Thoracic aorta (tissue), 2 donors: ENCODE data around the gene STK39. TPM values are rescaled to one million over a fixed set of nuclear protein-coding genes. Genes with fewer than 3 reads are reported as not detected.

Experiments used
- ATAC-seq: fragments of 150-250 bp; one replicate; pipeline ENCODE4 v1.8.0; 2017; ENCODE audit warnings: low read depth; ENCODE audit not compliant: insufficient number of reproducible peaks, low FRiP score
- DNase-seq: peaks from one replicate; pipeline ENCODE4 v3.0.0-alpha.2; 2020; ENCODE audit warnings: low spot score
- H3K27ac ChIP-seq, 2 donors: fragments of 200-600 bp; sonication (generic); 1 replicate in 1 of 2; 2 replicates in 1 of 2; pipeline ENCODE4 v1.5.1; 2016; ENCODE audit warnings: mild to moderate bottlenecking in 2 of 2, moderate library complexity in 2 of 2
- H3K27me3 ChIP-seq: fragments of 200-600 bp; sonication (generic); replicated peaks from 2 replicates; pipeline ENCODE4 v1.6.0; 2016; ENCODE audit warnings: mild to moderate bottlenecking; ENCODE audit not compliant: insufficient read depth
- H3K36me3 ChIP-seq: fragments of 200-600 bp; sonication (generic); one replicate; pipeline ENCODE4 v1.5.1; 2016
- H3K4me1 ChIP-seq, 2 donors: fragments of 200-600 bp; sonication (generic); 1 replicate in 1 of 2; 2 replicates in 1 of 2; pipeline versions ENCODE4 v1.5.1 to v1.6.0; 2016; ENCODE audit warnings: low read depth in 2 of 2, mild to moderate bottlenecking in 1 of 2; ENCODE audit not compliant: control insufficient read depth in 1 of 2
- H3K4me3 ChIP-seq: fragments of 200-600 bp; sonication (generic); 2 replicates; pipeline ENCODE4 v1.5.1; 2016; ENCODE audit warnings: mild to moderate bottlenecking
- H3K9me3 ChIP-seq: fragments of 200-600 bp; sonication (generic); 2 replicates; pipeline ENCODE4 v1.5.1; 2016
- CTCF ChIP-seq: fragments of 200-600 bp; sonication (generic); IDR thresholded peaks from one replicate; pipeline ENCODE4 v1.5.1; 2019; ENCODE audit warnings: antibody characterized with exemption
- total RNA-seq, 2 donors: library from RNA; depleted of rRNA; stranded (reverse); fragments of >200 nt; gene quantifications; one replicate each; pipeline versions ENCODE4 v1.1.0 to v1.2.3, GENCODE V29; 2016

The STK39 gene
- total RNA-seq, 2 donors from 2014 or later: 11.5 to 18.5 TPM

DNA sequence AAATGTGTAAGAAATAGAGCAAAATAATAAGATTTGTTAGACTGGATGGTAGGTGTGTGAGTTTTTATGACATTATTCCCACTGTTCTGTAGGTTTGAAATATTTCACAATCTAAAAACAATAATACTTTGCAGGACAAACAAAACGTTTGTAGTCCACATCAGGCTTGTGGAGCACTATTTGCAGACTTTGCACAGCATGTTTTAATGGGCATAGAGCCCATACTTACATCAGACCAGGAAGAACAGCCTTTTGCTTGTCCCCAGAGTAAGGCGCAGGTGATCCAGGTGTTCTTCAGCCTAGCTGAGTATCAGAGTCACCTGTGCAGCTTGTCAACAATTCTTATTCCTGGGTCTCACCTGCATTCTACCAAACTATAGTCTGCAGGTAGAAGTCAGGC lies 9.1 kb upstream of the STK39 start:
- Histone ChIP-seq H3K27ac (no peak overlapping the region), H3K4me1 (peaks cover 0 to 10% of the 10 kb centered on the region in 2 donors), H3K27me3 (no peaks in the 10 kb centered on the region), H3K4me3 (no peak overlapping the region), H3K9me3 (peaks cover 10% of the 10 kb centered on the region), H3K36me3 (no peaks in the 10 kb centered on the region)
- ATAC-seq: no peak
- TF ChIP-seq CTCF: no peak
- DNase-seq: no peak

DNA sequence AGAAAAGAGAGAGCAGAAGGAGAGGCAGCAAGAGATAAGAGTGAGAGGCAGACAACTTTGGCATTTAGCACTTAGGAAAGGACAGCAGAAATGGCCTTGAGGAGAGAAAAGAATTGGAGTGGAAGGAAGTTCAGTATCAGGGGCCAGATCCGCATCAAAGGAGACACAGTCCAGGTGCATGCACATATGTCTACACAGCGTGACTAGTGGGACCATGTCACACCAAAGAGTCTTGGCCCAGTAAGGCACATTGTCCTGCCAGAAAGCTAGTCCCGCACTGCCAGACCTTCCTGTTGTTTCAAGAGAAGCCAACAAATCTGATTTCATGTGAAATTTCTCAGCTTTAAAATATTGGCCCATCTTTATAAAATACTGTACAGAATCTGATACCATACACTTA lies 8.5 kb upstream of the STK39 start:
- no peak overlapping the region for H3K4me3 ChIP-seq
- H3K27ac ChIP-seq: no peak overlapping the region
- TF ChIP-seq CTCF: no peak
- H3K9me3 ChIP-seq: peaks cover 10% of the 10 kb centered on the region
- no peaks in the 10 kb centered on the region for H3K36me3 ChIP-seq
- DNase-seq (no peak), ATAC-seq (no peak)
- H3K27me3 ChIP-seq: no peaks in the 10 kb centered on the region
- H3K4me1 ChIP-seq: peaks cover 0 to 10% of the 10 kb centered on the region in 2 donors

DNA sequence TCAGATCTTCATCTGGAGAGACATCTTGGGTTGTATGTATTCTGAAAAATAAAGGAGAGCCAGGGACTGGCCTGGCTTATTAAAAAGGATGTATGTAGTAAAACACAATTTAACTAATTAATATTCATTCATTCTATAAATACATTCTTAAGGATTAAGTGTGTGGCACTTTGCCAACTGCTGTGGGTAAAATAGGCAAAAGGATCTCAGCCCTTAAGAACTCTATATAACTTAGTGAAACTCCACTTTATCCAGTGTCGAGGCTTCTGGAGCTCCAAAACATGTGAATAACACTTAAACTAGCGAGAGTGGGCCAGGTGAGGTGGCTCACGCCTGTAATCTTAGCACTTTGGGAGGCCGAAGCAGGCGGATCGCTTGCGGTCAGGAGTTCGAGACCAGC lies 7.7 kb upstream of the STK39 start:
- H3K4me1 ChIP-seq: peaks cover 0 to 10% of the 10 kb centered on the region in 2 donors
- H3K9me3 ChIP-seq: peaks cover 10% of the 10 kb centered on the region
- DNase-seq: no peak
- H3K36me3 ChIP-seq: no peaks in the 10 kb centered on the region
- no peak for ATAC-seq
- no peaks in the 10 kb centered on the region for H3K27me3 ChIP-seq
- no peak overlapping the region for H3K4me3 ChIP-seq
- H3K27ac ChIP-seq: no peak overlapping the region
- TF ChIP-seq CTCF: no peak

- Histone ChIP-seq H3K27ac (no peak overlapping the region), H3K9me3 (peaks cover 4% of the 10 kb centered on the region), H3K4me3 (no peak overlapping the region), H3K36me3 (no peaks in the 10 kb centered on the region), H3K27me3 (no peaks in the 10 kb centered on the region), H3K4me1 (peaks cover 0 to 10% of the 10 kb centered on the region in 2 donors)
- DNase-seq (no peak), ATAC-seq (no peak)
- no peak for TF ChIP-seq CTCF
Observed at GRCh38 chr2:168254158-168254935, 7.0 kb upstream of the STK39 start.

- Histone ChIP-seq H3K9me3 (no peaks in the 10 kb centered on the region), H3K4me3 (no peak overlapping the region), H3K27me3 (no peaks in the 10 kb centered on the region), H3K4me1 (peaks cover 0 to 10% of the 10 kb centered on the region in 2 donors), H3K36me3 (no peaks in the 10 kb centered on the region), H3K27ac (no peak overlapping the region)
- no peak for TF ChIP-seq CTCF
- DNase-seq (no peak), ATAC-seq (no peak)
Observed at GRCh38 chr2:168253379-168253778, 6.0 kb upstream of the STK39 start.
